NK-92 (cell line): Measurements from ENCODE around the gene SNX11.

ENCODE experiments used
- DNase-seq: peaks from one replicate; lab custom pipeline; 2025; ENCODE audit not compliant: unreplicated experiment; lab: John Stamatoyannopoulos, UW

Gene SNX11

GRCh38 chr17:48131216-48131824 is 23.8 kb downstream of the SNX11 start:
- DNase-seq, result no peak

GRCh38 chr17:48132385-48132784 is 24.8 kb downstream of the SNX11 start:
- no peak for DNase-seq

- no peak for DNase-seq
Measured at GRCh38 chr17:48134912-48135480, 27.4 kb downstream of the SNX11 start.

- no peak for DNase-seq
Measured at GRCh38 chr17:48137656-48138055, 30.1 kb downstream of the SNX11 start.

GRCh38 chr17:48139944-48140343 is 32.4 kb downstream of the SNX11 start:
- DNase-seq, result no peak

GRCh38 chr17:48143629-48144028 is 36.1 kb downstream of the SNX11 start:
- DNase-seq, result no peak

- DNase-seq, result no peak
Measured at GRCh38 chr17:48144231-48144630, 36.7 kb downstream of the SNX11 start.

GRCh38 chr17:48144976-48145798 is 37.6 kb downstream of the SNX11 start:
- DNase-seq, result no peak

- DNase-seq, result no peak
Measured at GRCh38 chr17:48148029-48148770, 40.6 kb downstream of the SNX11 start.

GRCh38 chr17:48148854-48149786 is 41.6 kb downstream of the SNX11 start:
- DNase-seq, result no peak

- DNase-seq, result no peak
Measured at GRCh38 chr17:48149787-48150463, 42.4 kb downstream of the SNX11 start.

- DNase-seq, result no peak
Measured at GRCh38 chr17:48150597-48151001, 43.0 kb downstream of the SNX11 start.

- DNase-seq, result no peak
Measured at GRCh38 chr17:48151220-48151619, 43.7 kb downstream of the SNX11 start.

- no peak for DNase-seq
Measured at GRCh38 chr17:48152289-48152688, 44.7 kb downstream of the SNX11 start.

GRCh38 chr17:48153691-48154358 is 46.3 kb downstream of the SNX11 start:
- no peak for DNase-seq

GRCh38 chr17:48155889-48156611 is 48.5 kb downstream of the SNX11 start:
- no peak for DNase-seq

GRCh38 chr17:48159232-48159631 is 51.7 kb downstream of the SNX11 start:
- DNase-seq, result no peak

GRCh38 chr17:48160177-48161081 is 52.9 kb downstream of the SNX11 start:
- no peak for DNase-seq
